B cell (primary cell): ENCODE data around the gene NSUN2.

ENCODE experiments used
- EZH2 ChIP-seq: IDR thresholded peaks from 2 replicates; pipeline ENCODE4 v1.6.1; 2012; ENCODE audit warnings: borderline replicate concordance, low read depth, mild to moderate bottlenecking, moderate library complexity, low read length; ENCODE audit not compliant: insufficient read depth, poor library complexity, severe bottlenecking
- TF ChIP-seq, protein P1 (sequence below): fragments of 200-600 bp; IDR thresholded peaks from one replicate; pipeline ENCODE4 v1.8.0; 2022; ENCODE audit warnings: antibody characterized with exemption, mild to moderate bottlenecking

GRCh38 chr5:6601816-6602215, 31.0 kb downstream of the NSUN2 start:
- TF ChIP-seq, protein P1, sequence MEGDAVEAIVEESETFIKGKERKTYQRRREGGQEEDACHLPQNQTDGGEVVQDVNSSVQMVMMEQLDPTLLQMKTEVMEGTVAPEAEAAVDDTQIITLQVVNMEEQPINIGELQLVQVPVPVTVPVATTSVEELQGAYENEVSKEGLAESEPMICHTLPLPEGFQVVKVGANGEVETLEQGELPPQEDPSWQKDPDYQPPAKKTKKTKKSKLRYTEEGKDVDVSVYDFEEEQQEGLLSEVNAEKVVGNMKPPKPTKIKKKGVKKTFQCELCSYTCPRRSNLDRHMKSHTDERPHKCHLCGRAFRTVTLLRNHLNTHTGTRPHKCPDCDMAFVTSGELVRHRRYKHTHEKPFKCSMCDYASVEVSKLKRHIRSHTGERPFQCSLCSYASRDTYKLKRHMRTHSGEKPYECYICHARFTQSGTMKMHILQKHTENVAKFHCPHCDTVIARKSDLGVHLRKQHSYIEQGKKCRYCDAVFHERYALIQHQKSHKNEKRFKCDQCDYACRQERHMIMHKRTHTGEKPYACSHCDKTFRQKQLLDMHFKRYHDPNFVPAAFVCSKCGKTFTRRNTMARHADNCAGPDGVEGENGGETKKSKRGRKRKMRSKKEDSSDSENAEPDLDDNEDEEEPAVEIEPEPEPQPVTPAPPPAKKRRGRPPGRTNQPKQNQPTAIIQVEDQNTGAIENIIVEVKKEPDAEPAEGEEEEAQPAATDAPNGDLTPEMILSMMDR = no peak
- no peak for TF ChIP-seq EZH2
